Psoas muscle (tissue), 8 donors: ENCODE data around the gene TDG. TPM values are rescaled to one million over a fixed set of nuclear protein-coding genes. Genes with fewer than 3 reads are reported as not detected.

Source experiments
- ATAC-seq, 4 donors: fragments of 200-7000 bp; cut with Tn5 transposase; one replicate each; pipeline ENCODE4 v1.9.1; 2020; ENCODE audit warnings: moderate library complexity in 3 of 4, mild to moderate bottlenecking in 2 of 4
- DNase-seq, 2 donors: peaks; one replicate each; pipeline ENCODE4 v3.0.0-alpha.2; 2020
- H3K27ac ChIP-seq: fragments of 200-600 bp; one replicate; pipeline ENCODE4 v1.8.0; 2022
- H3K27me3 ChIP-seq, 3 donors: fragments of 200-600 bp in 1 of 3; one replicate each; pipeline versions ENCODE4 v1.6.1 to v1.8.0; 2013 to 2022; ENCODE audit warnings: low read length in 2 of 3, mild to moderate bottlenecking in 2 of 3, moderate library complexity in 1 of 3; ENCODE audit not compliant: insufficient read depth in 3 of 3
- H3K36me3 ChIP-seq, 2 donors: fragments of 200-600 bp in 1 of 2; one replicate each; pipeline versions ENCODE4 v1.6.1 to v1.8.0; 2013 to 2022; ENCODE audit warnings: low read depth in 1 of 2, mild to moderate bottlenecking in 1 of 2, moderate library complexity in 1 of 2; ENCODE audit not compliant: insufficient read depth in 1 of 2
- H3K4me1 ChIP-seq: fragments of 200-600 bp; one replicate; pipeline ENCODE4 v1.8.0; 2022
- H3K4me3 ChIP-seq: fragments of 200-600 bp; one replicate; pipeline ENCODE4 v1.8.0; 2022; ENCODE audit warnings: mild to moderate bottlenecking
- H3K9me3 ChIP-seq: fragments of 200-600 bp; one replicate; pipeline ENCODE4 v1.8.0; 2022
- CTCF ChIP-seq: fragments of 200-600 bp; IDR thresholded peaks from one replicate; pipeline ENCODE4 v1.8.0; 2022; ENCODE audit warnings: antibody characterized with exemption
- WGBS, 3 donors: extraction: QIAGEN DNeasy Blood & Tissue Kit; methylation state at CpG; one replicate each; pipeline versions ENCODE4 v1.1.6 to v1.1.7; 2013; 5-methylcytosine and 5-hydroxymethylcytosine counted together
- intact Hi-C, 2 donors: fragments of 100-400 bp; cut with DNase I; formaldehyde crosslinking; loops; one replicate each; pipeline versions ENCODE4 v1.11.0 to v1.14.2; 2022
- polyA plus RNA-seq, 3 donors: library from polyadenylated mRNA; stranded (reverse); fragments of 200-250 nt; gene quantifications; one replicate each; pipeline ENCODE4 v1.2.3, GENCODE V29; 2013
- total RNA-seq, 4 donors: library from RNA; stranded (reverse); fragmentation: NEBNext Ultra II Directional in 2 of 4; extraction: Animal tissue kit (Norgen Biotek cat#: 25700) in 2 of 4; gene quantifications; one replicate each; pipeline versions ENCODE4 v1.2.1 to v1.2.4, GENCODE V29; 2021 to 2023
- donor health status: healthy with polysubstance abuse.
- donor health status: DM: no; HTN: no; CAD: no; lungs with moderate emphysema.
- donor health status: Bipolar disorder and iron deficiency.
- donor health status: healthy.
- donor health status: DM: yes; HTN: yes; CAD: no.
- donor health status: DM: no; HTN: no; CAD: no.
- donor health status: DM: no; HTN: no; CAD: no.
- donor health status: DM: yes; HTN: yes; CAD: no.

Gene TDG
- total and polyA plus RNA-seq, 7 donors = 5.5 to 15.5 (median 11.2) TPM

DNA sequence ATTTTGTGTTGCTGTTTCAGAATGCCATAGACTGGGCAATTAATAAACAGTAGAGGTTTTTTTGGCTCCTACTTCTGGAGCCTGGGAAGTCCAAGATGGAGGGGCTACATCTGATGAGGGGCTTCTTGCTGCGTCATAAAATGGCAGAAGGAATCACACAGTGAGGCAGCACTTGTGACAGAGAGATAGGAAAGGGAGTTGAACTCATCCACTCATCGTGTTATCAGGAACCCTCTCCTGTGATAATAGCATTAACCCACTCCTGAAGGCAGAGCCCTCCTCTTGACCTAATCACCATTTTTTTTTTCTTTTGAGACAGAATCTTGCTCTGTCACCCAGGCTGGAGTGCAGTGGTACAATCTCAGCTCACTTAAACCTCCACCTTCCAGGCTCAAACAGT is 9.7 kb downstream of the TDG start:
- intact Hi-C loops = no loop called here
- WGBS, 3 donors = 88 to 95% (median 92%) methylated on average over 2 of the region's 2 CpGs
- ATAC-seq (no peak), DNase-seq (no peak)
- Histone ChIP-seq H3K27ac (no peak overlapping the region), H3K36me3 (peaks cover 10 to 46% of the 10 kb centered on the region in 2 donors), H3K4me1 (peaks cover 16% of the 10 kb centered on the region), H3K27me3 (no peaks in the 10 kb centered on the region), H3K9me3 (no peaks in the 10 kb centered on the region), H3K4me3 (no peak overlapping the region)
- no peak for TF ChIP-seq CTCF

DNA sequence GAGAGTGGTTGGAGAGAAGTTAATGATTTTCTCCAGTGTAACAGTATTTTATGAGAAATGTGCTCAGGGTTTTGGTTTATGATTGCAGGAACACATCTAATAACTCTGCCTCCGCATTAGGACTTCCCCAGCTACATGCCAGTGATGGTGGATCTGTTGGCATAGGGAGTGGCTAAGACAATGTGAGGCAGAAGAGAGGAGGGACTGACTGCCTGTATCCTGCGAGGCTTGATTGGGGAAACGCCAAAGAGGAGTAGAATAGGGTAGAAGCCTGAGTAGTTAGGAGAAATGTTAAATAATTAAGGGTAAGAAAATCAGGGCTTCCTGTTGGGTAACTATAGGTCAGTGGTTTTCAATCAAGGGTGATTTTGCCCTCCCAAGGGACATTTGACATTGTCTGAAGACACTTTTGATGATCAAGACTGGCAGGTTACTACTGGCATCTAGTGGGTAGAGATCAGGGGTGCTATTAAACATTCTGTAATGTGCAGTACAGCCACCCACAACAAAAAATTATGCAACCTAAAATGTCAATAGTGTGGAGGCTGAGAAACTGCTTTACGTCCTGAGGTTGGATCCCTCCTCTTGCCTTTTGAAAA is 12.8 kb downstream of the TDG start:
- Histone ChIP-seq H3K4me1 (peaks cover 6% of the 10 kb centered on the region), H3K36me3 (peaks cover 10 to 73% of the 10 kb centered on the region in 2 donors), H3K9me3 (no peaks in the 10 kb centered on the region), H3K27ac (no peak overlapping the region), H3K27me3 (no peaks in the 10 kb centered on the region), H3K4me3 (no peak overlapping the region)
- intact Hi-C loops = no loop called here
- no peak for TF ChIP-seq CTCF
- WGBS, 3 donors = 92 to 97% (median 92%) methylated on average over 4 of the region's 4 CpGs
- DNase-seq = no peak
- ATAC-seq = no peak

- 67 to 92% (median 87%) methylated on average over 2 of the region's 2 CpGs for WGBS, 3 donors
- H3K9me3 ChIP-seq = no peaks in the 10 kb centered on the region
- peaks cover 13 to 85% of the 10 kb centered on the region in 2 donors for H3K36me3 ChIP-seq
- H3K4me1 ChIP-seq = no peaks in the 10 kb centered on the region
- DNase-seq (no peak), ATAC-seq (no peak)
- H3K27ac ChIP-seq = no peak overlapping the region
- no peaks in the 10 kb centered on the region for H3K27me3 ChIP-seq
- H3K4me3 ChIP-seq = no peak overlapping the region
- no peak for TF ChIP-seq CTCF
- intact Hi-C loops = no loop called here
Observed at GRCh38 chr12:103986829-103987228, 21.2 kb downstream of the TDG start.

DNA sequence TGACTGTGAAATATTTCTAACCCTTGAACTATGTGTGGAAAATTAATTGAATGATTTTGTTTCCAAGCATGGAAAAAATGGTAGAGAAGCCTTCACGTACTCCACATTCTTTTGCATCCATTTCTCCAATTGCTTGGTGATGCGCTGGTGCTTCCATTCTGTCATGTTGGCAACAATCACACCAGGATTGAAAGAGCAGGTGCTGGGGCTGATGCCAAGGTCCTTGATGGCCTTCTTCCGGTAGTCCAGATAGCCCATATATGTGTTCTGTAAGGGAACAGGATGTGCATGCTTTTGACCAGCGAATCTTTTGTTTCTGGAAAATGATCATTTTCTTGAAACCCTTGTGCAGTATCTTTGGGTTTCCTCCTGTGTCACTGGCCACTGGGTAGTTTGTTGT is 28.6 kb downstream of the TDG start:
- DNase-seq (peak in 1 of 2 donors; percentile 46), ATAC-seq (peak; percentile 76 to 89 (median 82))
- Histone ChIP-seq H3K27me3 (no peaks in the 10 kb centered on the region), H3K9me3 (no peaks in the 10 kb centered on the region), H3K4me1 (peaks cover 11% of the 10 kb centered on the region), H3K4me3 (no peak overlapping the region), H3K27ac (peak overlapping the region; percentile 4), H3K36me3 (peaks cover 3 to 15% of the 10 kb centered on the region in 2 donors)
- WGBS, 3 donors = 18 to 25% (median 24%) methylated on average over 4 of the region's 4 CpGs
- intact Hi-C loops = no loop called here
- no peak for TF ChIP-seq CTCF

- intact Hi-C loops = no loop called here
- ATAC-seq = peak; percentile 55 to 73 (median 61)
Observed at GRCh38 chr12:103996595-103996994, 30.9 kb downstream of the TDG start.

More at GRCh38 chr12:103996595-103996994, 30.9 kb downstream of the TDG start:
- no peaks in the 10 kb centered on the region for H3K36me3 ChIP-seq
- WGBS, 3 donors = 60 to 73% (median 65%) methylated on average over 5 of the region's 5 CpGs
- no peak overlapping the region for H3K4me3 ChIP-seq
- H3K27ac ChIP-seq = peak overlapping the region; percentile 10
- H3K4me1 ChIP-seq = peaks cover 11% of the 10 kb centered on the region
- no peaks in the 10 kb centered on the region for H3K9me3 ChIP-seq
- TF ChIP-seq CTCF = no peak
- no peaks in the 10 kb centered on the region for H3K27me3 ChIP-seq
- DNase-seq = peak; percentile 47 to 58
